ENCODE results near the gene ASPDH. TPM values are rescaled to one million over a fixed set of nuclear protein-coding genes. Genes with fewer than 3 reads are reported as not detected.
"Not testable (repeated sequence)": the region's sequence is repeated elsewhere in the genome, so short reads cannot be mapped to it uniquely, and the experiment has no call there.

ASPDH gene
- total and polyA plus RNA-seq, 7 donors: not detected

GRCh38 chr19:50476907-50477238, 36.8 kb downstream of the ASPDH start:
- peak overlapping the region; percentile 76 to 81 (median 80) for H3K27ac ChIP-seq
- peaks cover 0 to 26% (median 15%) of the 10 kb centered on the region in 4 donors for H3K4me1 ChIP-seq
- peaks cover 12 to 36% (median 18%) of the 10 kb centered on the region in 4 donors for H3K36me3 ChIP-seq
- peak overlapping the region; percentile 75 to 95 (median 88) for H3K4me3 ChIP-seq
- TF ChIP-seq POLR2AphosphoS5 (IDR thresholded peaks at IDR 0.05) (no peak), EP300 (IDR thresholded peaks at IDR 0.05) (no peak), POLR2A (IDR thresholded peaks at IDR 0.05) (no peak)
- TF ChIP-seq, protein P1, sequence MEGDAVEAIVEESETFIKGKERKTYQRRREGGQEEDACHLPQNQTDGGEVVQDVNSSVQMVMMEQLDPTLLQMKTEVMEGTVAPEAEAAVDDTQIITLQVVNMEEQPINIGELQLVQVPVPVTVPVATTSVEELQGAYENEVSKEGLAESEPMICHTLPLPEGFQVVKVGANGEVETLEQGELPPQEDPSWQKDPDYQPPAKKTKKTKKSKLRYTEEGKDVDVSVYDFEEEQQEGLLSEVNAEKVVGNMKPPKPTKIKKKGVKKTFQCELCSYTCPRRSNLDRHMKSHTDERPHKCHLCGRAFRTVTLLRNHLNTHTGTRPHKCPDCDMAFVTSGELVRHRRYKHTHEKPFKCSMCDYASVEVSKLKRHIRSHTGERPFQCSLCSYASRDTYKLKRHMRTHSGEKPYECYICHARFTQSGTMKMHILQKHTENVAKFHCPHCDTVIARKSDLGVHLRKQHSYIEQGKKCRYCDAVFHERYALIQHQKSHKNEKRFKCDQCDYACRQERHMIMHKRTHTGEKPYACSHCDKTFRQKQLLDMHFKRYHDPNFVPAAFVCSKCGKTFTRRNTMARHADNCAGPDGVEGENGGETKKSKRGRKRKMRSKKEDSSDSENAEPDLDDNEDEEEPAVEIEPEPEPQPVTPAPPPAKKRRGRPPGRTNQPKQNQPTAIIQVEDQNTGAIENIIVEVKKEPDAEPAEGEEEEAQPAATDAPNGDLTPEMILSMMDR (IDR thresholded peaks at IDR 0.05): no peak
- 17 to 19% methylated on average over 20 of the region's 20 CpGs for WGBS, 2 donors
- H3K9me3 ChIP-seq: no peaks in the 10 kb centered on the region
- intact Hi-C loops (cut with DNase I): loop anchor here (1.0 to 2.0 kb wide), 2 partner anchors 34 to 100 kb away; partner anchors contain the start of genes JOSD2 and NR1H2
- no peaks in the 10 kb centered on the region for H3K27me3 ChIP-seq
- no peak for DNase-seq

DNA sequence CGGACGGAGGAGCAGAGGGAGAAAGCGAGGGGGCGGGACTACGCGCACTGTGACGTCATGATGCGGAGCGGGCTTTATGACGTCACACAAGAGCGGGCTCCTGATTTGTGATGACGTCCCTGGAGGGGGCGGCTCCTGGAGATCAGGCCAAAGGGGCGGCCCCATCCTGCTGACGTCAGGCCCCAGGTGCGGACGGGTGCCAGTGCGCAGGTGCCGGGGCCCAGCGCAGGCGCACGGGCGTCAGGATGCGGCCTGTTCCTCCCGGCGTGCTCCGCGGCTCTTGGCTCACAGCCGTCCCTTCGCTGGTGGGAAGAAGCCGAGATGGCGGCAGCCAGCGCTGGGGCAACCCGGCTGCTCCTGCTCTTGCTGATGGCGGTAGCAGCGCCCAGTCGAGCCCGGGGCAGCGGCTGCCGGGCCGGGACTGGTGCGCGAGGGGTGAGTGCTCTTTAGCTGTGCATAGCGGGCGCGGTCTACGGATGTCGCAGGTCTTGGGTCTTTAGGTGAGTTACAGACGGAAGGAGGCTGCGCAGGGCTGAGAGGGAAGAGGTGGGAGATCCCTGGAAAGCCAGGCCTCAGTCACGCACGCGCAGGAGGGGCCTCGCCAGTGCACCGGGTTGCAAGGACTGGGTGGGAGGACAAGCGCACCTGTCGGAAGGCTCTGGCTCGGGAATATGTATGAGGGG, 37.3 kb downstream of the ASPDH start, which contains the start of the genes EMC10 and GARIN5A:
TSS of gene EMC10 (plus strand) at position 284 of the 683 bp plus-strand sequence. CDS start at position 322, 38 bp downstream.
TSS of gene GARIN5A (minus strand) at position 625 of the 683 bp plus-strand sequence. CDS start at position 165, 460 bp downstream.
- Histone ChIP-seq H3K9me3 (no peaks in the 10 kb centered on the region), H3K36me3 (peaks cover 10 to 31% (median 14%) of the 10 kb centered on the region in 4 donors), H3K27ac (peak within 1 kb of the TSS; percentile 76 to 81 (median 80)), H3K4me3 (peak within 1 kb of the TSS; percentile 75 to 95 (median 88)), H3K27me3 (no peaks in the 10 kb centered on the region), H3K4me1 (peaks cover 0 to 26% (median 15%) of the 10 kb centered on the region in 4 donors)
- intact Hi-C loops (cut with DNase I): loop anchor here (1.0 to 2.0 kb wide), 2 partner anchors 35 to 100 kb away; partner anchors contain the start of genes JOSD2 and NR1H2
- TF ChIP-seq, protein P1 (IDR thresholded peaks at IDR 0.05): no peak
- peak in 1 of 4 donors; percentile 70 for TF ChIP-seq EP300 (IDR thresholded peaks at IDR 0.05)
- peak in 3 of 4 donors; percentile 74 to 87 (median 80) for TF ChIP-seq POLR2AphosphoS5 (IDR thresholded peaks at IDR 0.05)
- TF ChIP-seq POLR2A (IDR thresholded peaks at IDR 0.05): peak in 1 of 2 donors; percentile 38
- DNase-seq: peak; percentile 95
- WGBS, 2 donors: 2% methylated on average over 58 of the region's 58 CpGs

GRCh38 chr19:50475736-50476223, 37.9 kb downstream of the ASPDH start:
- Histone ChIP-seq H3K36me3 (peaks cover 5 to 25% (median 11%) of the 10 kb centered on the region in 4 donors), H3K4me3 (peak overlapping the region in 3 of 4 donors; percentile 75 to 95 (median 89)), H3K9me3 (no peaks in the 10 kb centered on the region), H3K27me3 (no peaks in the 10 kb centered on the region), H3K27ac (peak overlapping the region; percentile 76 to 81 (median 80)), H3K4me1 (peaks cover 0 to 26% (median 15%) of the 10 kb centered on the region in 4 donors)
- 76 to 79% methylated on average over 29 of the region's 29 CpGs for WGBS, 2 donors
- intact Hi-C loops (cut with DNase I): loop anchor here (1.0 to 2.0 kb wide), 2 partner anchors 36 to 99 kb away; partner anchors contain the start of genes JOSD2 and NR1H2
- no peak for TF ChIP-seq POLR2A (IDR thresholded peaks at IDR 0.05)
- TF ChIP-seq, protein P1 (IDR thresholded peaks at IDR 0.05): no peak
- no peak for TF ChIP-seq POLR2AphosphoS5 (IDR thresholded peaks at IDR 0.05)
- TF ChIP-seq EP300 (IDR thresholded peaks at IDR 0.05): no peak
- DNase-seq: no peak

GRCh38 chr19:50475101-50475568, 38.6 kb downstream of the ASPDH start:
- Histone ChIP-seq H3K36me3 (peaks cover 0 to 18% (median 6%) of the 10 kb centered on the region in 4 donors), H3K27me3 (no peaks in the 10 kb centered on the region), H3K9me3 (no peaks in the 10 kb centered on the region), H3K27ac (no peak overlapping the region), H3K4me1 (peaks cover 0 to 26% (median 15%) of the 10 kb centered on the region in 4 donors), H3K4me3 (no peak overlapping the region)
- DNase-seq: no peak
- intact Hi-C loops (cut with DNase I): no loop called here
- WGBS, 2 donors: 82 to 85% methylated on average over 12 of the region's 12 CpGs
- TF ChIP-seq, protein P1 (IDR thresholded peaks at IDR 0.05): no peak
- no peak for TF ChIP-seq POLR2A (IDR thresholded peaks at IDR 0.05)
- no peak for TF ChIP-seq EP300 (IDR thresholded peaks at IDR 0.05)
- TF ChIP-seq POLR2AphosphoS5 (IDR thresholded peaks at IDR 0.05): no peak

- H3K4me3 ChIP-seq; H3K9me3 ChIP-seq; intact Hi-C loops (cut with DNase I); H3K27me3 ChIP-seq; H3K27ac ChIP-seq; DNase-seq; H3K36me3 ChIP-seq: not testable (repeated sequence)
- H3K4me1 ChIP-seq: peaks cover 0 to 17% (median 13%) of the 10 kb centered on the region in 4 donors
- WGBS, 2 donors: 66 to 76% methylated on average over 3 of the region's 3 CpGs
Observed at GRCh38 chr19:50473336-50473735, 40.4 kb downstream of the ASPDH start.
